DND-41 (cell line): ENCODE results near the gene HOXA2.

ENCODE experiments used
- ATAC-seq: fragments of 200-7000 bp; cut with Tn5 transposase; 3 replicates; pipeline ENCODE4 v1.9.1; 2021; ENCODE audit warnings: low read depth; ENCODE audit not compliant: insufficient read depth
- DNase-seq: peaks from one replicate; pipeline ENCODE4 v3.0.0-alpha.2; 2020
- H2AFZ ChIP-seq: 2 replicates; pipeline ENCODE4 v1.6.0; 2012; ENCODE audit warnings: low read depth, low read length
- H3K27ac ChIP-seq: 2 replicates; pipeline ENCODE4 v1.5.1; 2012; ENCODE audit warnings: low read length, inconsistent platforms
- H3K27me3 ChIP-seq: fragments of 200-600 bp; sonication (generic); 2 replicates; pipeline ENCODE4 v1.6.0; 2012; ENCODE audit warnings: low read length, mild to moderate bottlenecking, inconsistent platforms; ENCODE audit not compliant: insufficient read depth, poor library complexity
- H3K36me3 ChIP-seq: 2 replicates; pipeline ENCODE4 v1.5.1; 2012; ENCODE audit warnings: low read length, inconsistent platforms; ENCODE audit not compliant: insufficient read depth
- H3K4me1 ChIP-seq: 2 replicates; pipeline ENCODE4 v1.5.1; 2012; ENCODE audit warnings: mild to moderate bottlenecking, low read length; ENCODE audit not compliant: insufficient read depth
- H3K4me2 ChIP-seq: 2 replicates; pipeline ENCODE4 v1.6.0; 2012; ENCODE audit warnings: mild to moderate bottlenecking, moderate library complexity, low read length, inconsistent platforms; ENCODE audit not compliant: insufficient read depth
- H3K4me3 ChIP-seq, 2 experiments: fragments of 200-600 bp in 1 of 2; shearing (Covaris generic) in 1 of 2; 2 replicates each; pipeline ENCODE4 v1.5.1; 2012 to 2016; ENCODE audit warnings: inconsistent platforms in 2 of 2, low read length in 2 of 2, mild to moderate bottlenecking in 2 of 2, low read depth in 1 of 2, moderate library complexity in 1 of 2
- H3K79me2 ChIP-seq: 2 replicates; pipeline ENCODE4 v1.6.0; 2012; ENCODE audit warnings: low read length, inconsistent platforms; ENCODE audit not compliant: insufficient read depth
- H3K9ac ChIP-seq: 2 replicates; pipeline ENCODE4 v1.6.0; 2012; ENCODE audit warnings: low read depth, mild to moderate bottlenecking, inconsistent platforms, low read length, moderate library complexity
- H3K9me3 ChIP-seq: 2 replicates; pipeline ENCODE4 v1.5.1; 2012; ENCODE audit warnings: low read length, moderate library complexity, mild to moderate bottlenecking, inconsistent platforms; ENCODE audit not compliant: insufficient read depth, severe bottlenecking
- H4K20me1 ChIP-seq: 2 replicates; pipeline ENCODE4 v1.6.0; 2012; ENCODE audit warnings: low read length; ENCODE audit not compliant: insufficient read depth
- CTCF ChIP-seq: IDR thresholded peaks from 2 replicates; pipeline ENCODE4 v1.5.1; 2012; ENCODE audit warnings: borderline replicate concordance, low read length, moderate library complexity, mild to moderate bottlenecking; ENCODE audit not compliant: poor library complexity, severe bottlenecking; ENCODE audit errors: extremely low read depth
- EZH2 ChIP-seq: IDR thresholded peaks from 3 replicates; pipeline ENCODE4 v1.6.1; 2012; ENCODE audit warnings: borderline replicate concordance, low read depth, mild to moderate bottlenecking, moderate library complexity, low read length, inconsistent platforms; ENCODE audit not compliant: severe bottlenecking

The HOXA2 gene

GRCh38 chr7:27097686-27098577 is 4.6 kb downstream of the HOXA2 start:
- H4K20me1 ChIP-seq, result no peaks in the 10 kb centered on the region
- no peak overlapping the region for H3K4me3 ChIP-seq
- H3K9ac ChIP-seq, result no peak overlapping the region
- H3K27me3 ChIP-seq, result no peaks in the 10 kb centered on the region
- DNase-seq (no peak), ATAC-seq (no peak)
- H3K4me2 ChIP-seq, result no peak overlapping the region
- no peaks in the 10 kb centered on the region for H3K9me3 ChIP-seq
- H3K79me2 ChIP-seq, result no peaks in the 10 kb centered on the region
- H3K27ac ChIP-seq, result no peak overlapping the region
- H3K36me3 ChIP-seq, result no peaks in the 10 kb centered on the region
- no peaks in the 10 kb centered on the region for H3K4me1 ChIP-seq
- TF ChIP-seq EZH2 (no peak), CTCF (no peak)
- H2AFZ ChIP-seq, result no peak overlapping the region

- H3K4me1 ChIP-seq, result no peaks in the 10 kb centered on the region
- TF ChIP-seq CTCF (no peak), EZH2 (no peak)
- H3K9me3 ChIP-seq, result no peaks in the 10 kb centered on the region
- H3K27ac ChIP-seq, result no peak overlapping the region
- H3K4me2 ChIP-seq, result no peak overlapping the region
- H4K20me1 ChIP-seq, result no peaks in the 10 kb centered on the region
- H3K79me2 ChIP-seq, result no peaks in the 10 kb centered on the region
- H3K4me3 ChIP-seq, result no peak overlapping the region
- ATAC-seq, result no peak
- no peak overlapping the region for H2AFZ ChIP-seq
- H3K27me3 ChIP-seq, result peaks cover 2% of the 10 kb centered on the region
- DNase-seq, result no peak
- H3K36me3 ChIP-seq, result no peaks in the 10 kb centered on the region
- no peak overlapping the region for H3K9ac ChIP-seq
Observed at GRCh38 chr7:27096768-27097514, 5.5 kb downstream of the HOXA2 start.

- no peak for DNase-seq
- Histone ChIP-seq H3K9me3 (no peaks in the 10 kb centered on the region), H3K27me3 (peaks cover 6% of the 10 kb centered on the region), H3K79me2 (no peaks in the 10 kb centered on the region), H3K9ac (no peak within 1 kb of the TSS), H4K20me1 (no peaks in the 10 kb centered on the region), H2AFZ (no peak within 1 kb of the TSS), H3K27ac (no peak within 1 kb of the TSS), H3K4me2 (no peak within 1 kb of the TSS), H3K36me3 (no peaks in the 10 kb centered on the region), H3K4me3 (no peak within 1 kb of the TSS), H3K4me1 (no peaks in the 10 kb centered on the region)
- TF ChIP-seq EZH2, result no peak
- no peak for TF ChIP-seq CTCF
- ATAC-seq, result no peak
Observed at GRCh38 chr7:27095897-27096767, 6.4 kb downstream of the HOXA2 start, which contains the start of gene HOXA1. HOXA1 (minus strand) TSS chr7:27096000; CDS start chr7:27095912, 88 bp downstream.
